ENCODE measurements around the gene CCL4L2. TPM values are rescaled to one million over a fixed set of nuclear protein-coding genes. Genes with fewer than 3 reads are reported as not detected.
"Not testable (repeated sequence)": the region's sequence is repeated elsewhere in the genome, so short reads cannot be mapped to it uniquely, and the experiment has no call there.

CCL4L2 gene
- total RNA-seq, 1 experiment from 2014 or later = not detected

DNA sequence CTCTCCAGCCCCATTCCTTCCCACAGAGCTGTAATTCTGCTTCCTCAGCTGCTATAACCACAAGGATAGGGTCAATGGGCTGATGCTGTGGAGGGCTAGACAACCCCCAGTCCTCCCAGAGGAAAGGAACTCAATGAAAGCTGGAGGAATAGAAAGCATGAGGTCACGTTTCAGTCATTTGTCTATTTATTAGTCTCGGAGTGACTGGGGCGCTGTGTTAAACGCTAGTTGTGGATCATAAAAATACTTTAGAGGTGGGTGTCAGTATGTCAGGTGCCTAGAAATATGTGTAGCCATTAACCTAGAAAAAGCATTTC is 13.5 kb upstream of the CCL4L2 start:
- TF ChIP-seq, protein P1, sequence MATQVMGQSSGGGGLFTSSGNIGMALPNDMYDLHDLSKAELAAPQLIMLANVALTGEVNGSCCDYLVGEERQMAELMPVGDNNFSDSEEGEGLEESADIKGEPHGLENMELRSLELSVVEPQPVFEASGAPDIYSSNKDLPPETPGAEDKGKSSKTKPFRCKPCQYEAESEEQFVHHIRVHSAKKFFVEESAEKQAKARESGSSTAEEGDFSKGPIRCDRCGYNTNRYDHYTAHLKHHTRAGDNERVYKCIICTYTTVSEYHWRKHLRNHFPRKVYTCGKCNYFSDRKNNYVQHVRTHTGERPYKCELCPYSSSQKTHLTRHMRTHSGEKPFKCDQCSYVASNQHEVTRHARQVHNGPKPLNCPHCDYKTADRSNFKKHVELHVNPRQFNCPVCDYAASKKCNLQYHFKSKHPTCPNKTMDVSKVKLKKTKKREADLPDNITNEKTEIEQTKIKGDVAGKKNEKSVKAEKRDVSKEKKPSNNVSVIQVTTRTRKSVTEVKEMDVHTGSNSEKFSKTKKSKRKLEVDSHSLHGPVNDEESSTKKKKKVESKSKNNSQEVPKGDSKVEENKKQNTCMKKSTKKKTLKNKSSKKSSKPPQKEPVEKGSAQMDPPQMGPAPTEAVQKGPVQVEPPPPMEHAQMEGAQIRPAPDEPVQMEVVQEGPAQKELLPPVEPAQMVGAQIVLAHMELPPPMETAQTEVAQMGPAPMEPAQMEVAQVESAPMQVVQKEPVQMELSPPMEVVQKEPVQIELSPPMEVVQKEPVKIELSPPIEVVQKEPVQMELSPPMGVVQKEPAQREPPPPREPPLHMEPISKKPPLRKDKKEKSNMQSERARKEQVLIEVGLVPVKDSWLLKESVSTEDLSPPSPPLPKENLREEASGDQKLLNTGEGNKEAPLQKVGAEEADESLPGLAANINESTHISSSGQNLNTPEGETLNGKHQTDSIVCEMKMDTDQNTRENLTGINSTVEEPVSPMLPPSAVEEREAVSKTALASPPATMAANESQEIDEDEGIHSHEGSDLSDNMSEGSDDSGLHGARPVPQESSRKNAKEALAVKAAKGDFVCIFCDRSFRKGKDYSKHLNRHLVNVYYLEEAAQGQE (IDR thresholded peaks at IDR 0.05; ENCODE audit: insufficient read depth in 1 of 2, low read depth in 2 of 2, low read length in 1 of 2) = no peak
- no peak for TF ChIP-seq POLR2AphosphoS5 (IDR thresholded peaks at IDR 0.05; ENCODE audit: low read depth, low read length)
- TF ChIP-seq, protein P2, sequence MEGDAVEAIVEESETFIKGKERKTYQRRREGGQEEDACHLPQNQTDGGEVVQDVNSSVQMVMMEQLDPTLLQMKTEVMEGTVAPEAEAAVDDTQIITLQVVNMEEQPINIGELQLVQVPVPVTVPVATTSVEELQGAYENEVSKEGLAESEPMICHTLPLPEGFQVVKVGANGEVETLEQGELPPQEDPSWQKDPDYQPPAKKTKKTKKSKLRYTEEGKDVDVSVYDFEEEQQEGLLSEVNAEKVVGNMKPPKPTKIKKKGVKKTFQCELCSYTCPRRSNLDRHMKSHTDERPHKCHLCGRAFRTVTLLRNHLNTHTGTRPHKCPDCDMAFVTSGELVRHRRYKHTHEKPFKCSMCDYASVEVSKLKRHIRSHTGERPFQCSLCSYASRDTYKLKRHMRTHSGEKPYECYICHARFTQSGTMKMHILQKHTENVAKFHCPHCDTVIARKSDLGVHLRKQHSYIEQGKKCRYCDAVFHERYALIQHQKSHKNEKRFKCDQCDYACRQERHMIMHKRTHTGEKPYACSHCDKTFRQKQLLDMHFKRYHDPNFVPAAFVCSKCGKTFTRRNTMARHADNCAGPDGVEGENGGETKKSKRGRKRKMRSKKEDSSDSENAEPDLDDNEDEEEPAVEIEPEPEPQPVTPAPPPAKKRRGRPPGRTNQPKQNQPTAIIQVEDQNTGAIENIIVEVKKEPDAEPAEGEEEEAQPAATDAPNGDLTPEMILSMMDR (IDR thresholded peaks at IDR 0.05) = no peak
- TF ChIP-seq SIN3A (IDR thresholded peaks at IDR 0.05; ENCODE audit: borderline replicate concordance, insufficient read depth, low read depth, low read length) = no peak
- no peak for TF ChIP-seq TCF7L2 (IDR thresholded peaks at IDR 0.05; ENCODE audit: low read depth, low read length)
- no TSS peak for BruUV-seq (replicated peaks)
- in situ Hi-C loops (cut with HindIII; ENCODE audit: low pct_unique_long_range_greater_than_20kb, low sequenced_read_pairs) (no loop called here), intact Hi-C loops (cut with micrococcal nuclease; ENCODE audit: unreplicated experiment) (no loop called here)
- no peaks in the 10 kb centered on the region for H3K36me3 ChIP-seq (ENCODE audit: control insufficient read depth, insufficient read depth, low read length)
- no peak for ATAC-seq
- no peaks in the 10 kb centered on the region; the same call in 1 of the 2 replicates for H3K27me3 ChIP-seq (ENCODE audit: control insufficient read depth, insufficient read depth, low read length)
- no peak overlapping the region for H3K4me3 ChIP-seq (ENCODE audit: low read depth in 2 of 2, low read length in 2 of 2)
- H3K9me3 ChIP-seq (ENCODE audit: control insufficient read depth, insufficient read depth, low read depth, low read length) = no peaks in the 10 kb centered on the region
- no peak for DNase-seq (ENCODE audit: low read depth, low spot score)
- H3K27ac ChIP-seq (ENCODE audit: low read length) = no peak overlapping the region
- POLR2A ChIA-PET = no interaction called here
- H3K4me1 ChIP-seq (ENCODE audit: control insufficient read depth, insufficient read depth, low read length) = no peaks in the 10 kb centered on the region
- CTCF ChIA-PET = no interaction called here

DNA sequence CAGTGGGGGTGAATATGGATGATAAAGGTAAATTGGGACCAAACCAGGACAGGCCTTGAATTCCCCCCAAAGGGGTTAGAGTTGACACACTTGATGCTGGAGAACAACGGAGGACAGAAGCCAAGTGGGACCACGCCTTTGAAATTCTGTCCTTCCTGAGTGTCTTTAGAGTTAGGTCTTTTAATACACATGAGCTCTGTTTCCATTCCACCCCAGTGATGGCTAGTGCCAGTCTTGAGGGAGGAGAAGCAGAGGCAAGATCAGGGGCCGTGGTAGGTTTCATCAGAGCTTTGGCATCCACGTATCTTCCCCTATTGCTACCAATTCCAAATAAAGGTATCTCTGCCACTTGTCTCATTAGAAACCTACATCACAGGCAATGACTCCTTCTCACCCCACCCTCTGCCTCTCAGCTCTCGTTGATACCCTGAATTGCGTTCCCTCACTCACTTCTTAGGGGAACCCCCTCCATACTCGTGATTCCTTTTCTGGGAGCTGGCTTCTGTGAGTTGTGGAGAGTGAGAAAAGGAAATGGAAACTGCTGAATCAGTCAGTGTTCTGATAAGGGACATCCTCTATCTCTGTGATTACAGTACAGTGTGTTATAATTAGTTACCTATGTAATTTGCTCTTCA is 11.9 kb upstream of the CCL4L2 start:
- Histone ChIP-seq H3K36me3 (ENCODE audit: control insufficient read depth, insufficient read depth, low read length) (no peaks in the 10 kb centered on the region), H3K4me1 (ENCODE audit: control insufficient read depth, insufficient read depth, low read length) (no peaks in the 10 kb centered on the region), H3K9me3 (ENCODE audit: control insufficient read depth, insufficient read depth, low read depth, low read length) (no peaks in the 10 kb centered on the region), H3K4me3 (ENCODE audit: low read depth in 2 of 2, low read length in 2 of 2) (no peak overlapping the region), H3K27me3 (ENCODE audit: control insufficient read depth, insufficient read depth, low read length) (no peaks in the 10 kb centered on the region), H3K27ac (ENCODE audit: low read length) (no peak overlapping the region)
- intact Hi-C loops (cut with micrococcal nuclease; ENCODE audit: unreplicated experiment) = no loop called here
- CTCF ChIA-PET = no interaction called here
- in situ Hi-C loops (cut with HindIII; ENCODE audit: low pct_unique_long_range_greater_than_20kb, low sequenced_read_pairs) = no loop called here
- POLR2A ChIA-PET = no interaction called here
- BruUV-seq (replicated peaks) = no TSS peak
- DNase-seq (ENCODE audit: low read depth, low spot score) (no peak), ATAC-seq (no peak)
- TF ChIP-seq SIN3A (IDR thresholded peaks at IDR 0.05; ENCODE audit: borderline replicate concordance, insufficient read depth, low read depth, low read length) = no peak
- TF ChIP-seq, protein P2 (IDR thresholded peaks at IDR 0.05) = no peak
- TF ChIP-seq, protein P1 (IDR thresholded peaks at IDR 0.05; ENCODE audit: insufficient read depth in 1 of 2, low read depth in 2 of 2, low read length in 1 of 2) = no peak
- no peak for TF ChIP-seq POLR2AphosphoS5 (IDR thresholded peaks at IDR 0.05; ENCODE audit: low read depth, low read length)
- TF ChIP-seq TCF7L2 (IDR thresholded peaks at IDR 0.05; ENCODE audit: low read depth, low read length) = no peak

DNA sequence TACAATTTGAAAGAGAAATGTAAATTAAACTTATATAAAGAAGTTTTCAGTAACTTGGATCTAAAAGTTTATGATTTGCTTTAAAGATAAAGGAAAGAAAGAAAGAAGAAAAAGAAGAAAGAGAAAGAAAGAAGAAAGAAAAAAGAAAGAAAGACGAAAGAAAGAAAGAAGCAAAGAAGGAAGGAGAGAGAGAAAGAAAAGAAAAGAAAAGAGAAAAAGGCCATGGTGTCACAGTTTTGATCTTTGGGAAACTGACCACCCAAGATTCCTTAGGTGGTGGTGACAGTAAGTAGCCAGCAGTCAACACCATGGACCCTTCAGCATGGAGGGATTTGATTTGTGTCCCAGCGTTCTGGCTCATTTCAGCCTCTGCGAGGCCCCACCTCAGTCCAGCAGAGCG is 9.8 kb upstream of the CCL4L2 start:
- BruUV-seq (replicated peaks); H3K27ac ChIP-seq (ENCODE audit: low read length); H3K9me3 ChIP-seq (ENCODE audit: control insufficient read depth, insufficient read depth, low read depth, low read length); H3K27me3 ChIP-seq (ENCODE audit: control insufficient read depth, insufficient read depth, low read length); H3K4me1 ChIP-seq (ENCODE audit: control insufficient read depth, insufficient read depth, low read length); H3K4me3 ChIP-seq (ENCODE audit: low read depth in 2 of 2, low read length in 2 of 2); in situ Hi-C loops (cut with HindIII; ENCODE audit: low pct_unique_long_range_greater_than_20kb, low sequenced_read_pairs); intact Hi-C loops (cut with micrococcal nuclease; ENCODE audit: unreplicated experiment); H3K36me3 ChIP-seq (ENCODE audit: control insufficient read depth, insufficient read depth, low read length); ATAC-seq; CTCF ChIA-PET; POLR2A ChIA-PET; DNase-seq (ENCODE audit: low read depth, low spot score): not testable (repeated sequence)

DNA sequence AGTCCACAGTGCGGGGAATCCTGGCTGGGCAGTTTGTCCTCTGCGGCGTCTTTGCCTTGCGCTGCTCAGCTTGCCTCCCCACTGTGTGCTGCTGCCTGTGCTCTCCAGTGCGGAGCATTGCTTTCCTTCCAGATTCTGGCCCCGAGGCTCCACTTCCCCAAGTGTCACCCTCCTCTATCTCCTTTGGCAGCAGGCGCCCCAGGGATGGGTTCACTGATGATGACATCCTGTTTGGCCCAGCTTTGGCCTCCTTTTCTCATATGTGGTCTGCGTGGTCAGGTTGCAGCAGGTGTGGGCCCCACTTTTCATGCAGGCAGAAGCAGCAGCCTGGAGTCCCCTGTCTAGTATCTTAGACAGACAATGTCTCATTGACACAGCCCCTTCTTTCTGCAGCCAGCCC is 9.4 kb upstream of the CCL4L2 start:
- BruUV-seq (replicated peaks); H3K9me3 ChIP-seq (ENCODE audit: control insufficient read depth, insufficient read depth, low read depth, low read length); DNase-seq (ENCODE audit: low read depth, low spot score); in situ Hi-C loops (cut with HindIII; ENCODE audit: low pct_unique_long_range_greater_than_20kb, low sequenced_read_pairs); intact Hi-C loops (cut with micrococcal nuclease; ENCODE audit: unreplicated experiment); ATAC-seq; H3K27me3 ChIP-seq (ENCODE audit: control insufficient read depth, insufficient read depth, low read length); H3K4me3 ChIP-seq (ENCODE audit: low read depth in 2 of 2, low read length in 2 of 2); H3K4me1 ChIP-seq (ENCODE audit: control insufficient read depth, insufficient read depth, low read length); H3K36me3 ChIP-seq (ENCODE audit: control insufficient read depth, insufficient read depth, low read length); CTCF ChIA-PET; H3K27ac ChIP-seq (ENCODE audit: low read length); POLR2A ChIA-PET: not testable (repeated sequence)

Data from Panc1 (cell line).